Activated naive CD8-positive, alpha-beta T cell treated with anti-CD3 and anti-CD28 coated beads, Interleukin-2, amount 50 U/mL, for 16 hours (primary cell): ENCODE measurements around the gene C11orf21.

Experiments
- DNase-seq: peaks from one replicate; pipeline ENCODE4 v3.0.0-alpha.2; 2020; ENCODE audit warnings: low read depth, low spot score

C11orf21 gene

GRCh38 chr11:2260491-2261364, 41.0 kb downstream of the C11orf21 start:
- DNase-seq: no peak

- DNase-seq: no peak
Measured at GRCh38 chr11:2259897-2260451, 41.7 kb downstream of the C11orf21 start.

GRCh38 chr11:2259466-2259830, 42.3 kb downstream of the C11orf21 start:
- DNase-seq: no peak

- DNase-seq: no peak
Measured at GRCh38 chr11:2258501-2259465, 42.9 kb downstream of the C11orf21 start.

GRCh38 chr11:2256951-2257700, 44.6 kb downstream of the C11orf21 start:
- DNase-seq: no peak

GRCh38 chr11:2256293-2256913, 45.3 kb downstream of the C11orf21 start:
- no peak for DNase-seq

- no peak for DNase-seq
Measured at GRCh38 chr11:2252018-2252417, 49.7 kb downstream of the C11orf21 start.

- no peak for DNase-seq
Measured at GRCh38 chr11:2251138-2251537, 50.6 kb downstream of the C11orf21 start.

GRCh38 chr11:2250485-2250884, 51.2 kb downstream of the C11orf21 start:
- DNase-seq: no peak

- no peak for DNase-seq
Measured at GRCh38 chr11:2250041-2250440, 51.7 kb downstream of the C11orf21 start.

GRCh38 chr11:2249189-2249916, 52.4 kb downstream of the C11orf21 start:
- DNase-seq: no peak

GRCh38 chr11:2248762-2249161, 53.0 kb downstream of the C11orf21 start:
- no peak for DNase-seq

- no peak for DNase-seq
Measured at GRCh38 chr11:2248242-2248641, 53.5 kb downstream of the C11orf21 start.

GRCh38 chr11:2247496-2247895, 54.2 kb downstream of the C11orf21 start:
- DNase-seq: no peak
